ENCODE data around the gene NAA15. TPM values are rescaled to one million over a fixed set of nuclear protein-coding genes. Genes with fewer than 3 reads are reported as not detected.
"Not testable (repeated sequence)": the region's sequence is repeated elsewhere in the genome, so short reads cannot be mapped to it uniquely, and the experiment has no call there.

The NAA15 gene
- total RNA-seq, 1 donor from 2014 or later: 52.8 TPM

DNA sequence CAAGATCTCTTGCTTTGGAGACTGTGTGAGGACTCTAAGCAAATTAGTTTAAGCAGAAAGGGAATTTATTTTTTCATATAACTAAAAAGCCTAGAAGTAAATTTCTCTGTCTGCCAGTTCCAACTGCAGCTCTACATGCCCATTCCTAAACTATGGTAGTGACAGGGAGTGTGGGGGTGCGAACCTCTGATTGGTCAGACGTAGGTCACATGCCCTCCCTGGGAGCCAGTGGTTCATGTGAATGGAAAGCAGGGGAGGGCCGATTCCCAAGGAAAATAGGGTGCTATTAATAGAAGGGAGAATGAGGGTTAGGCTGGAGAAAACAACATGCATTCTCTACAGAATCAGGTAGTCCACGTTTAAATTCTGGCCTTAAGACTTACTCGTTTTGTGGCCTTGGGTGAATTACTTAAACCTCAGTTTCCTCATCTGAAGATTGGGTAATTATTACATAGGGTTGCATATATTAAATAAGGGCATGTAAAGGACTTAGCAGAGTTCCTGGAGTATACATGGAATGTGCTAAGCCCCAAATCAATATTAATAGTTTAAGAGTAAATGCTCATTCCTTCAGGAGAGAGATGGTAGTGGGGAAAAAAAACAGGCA lies 159.8 kb downstream of the NAA15 start:
- Mint-ChIP-seq H3K4me1 (ENCODE audit: low read depth) (peaks cover 36% of the 10 kb centered on the region), H3K4me3 (ENCODE audit: low read depth) (no peak overlapping the region), H3K36me3 (ENCODE audit: insufficient read depth) (peaks cover 11% of the 10 kb centered on the region), H3K9me3 (ENCODE audit: low read depth) (no peaks in the 10 kb centered on the region), H3K27me3 (no peaks in the 10 kb centered on the region), H3K27ac (peak overlapping the region; percentile 67)
- TF ChIP-seq, protein P1, sequence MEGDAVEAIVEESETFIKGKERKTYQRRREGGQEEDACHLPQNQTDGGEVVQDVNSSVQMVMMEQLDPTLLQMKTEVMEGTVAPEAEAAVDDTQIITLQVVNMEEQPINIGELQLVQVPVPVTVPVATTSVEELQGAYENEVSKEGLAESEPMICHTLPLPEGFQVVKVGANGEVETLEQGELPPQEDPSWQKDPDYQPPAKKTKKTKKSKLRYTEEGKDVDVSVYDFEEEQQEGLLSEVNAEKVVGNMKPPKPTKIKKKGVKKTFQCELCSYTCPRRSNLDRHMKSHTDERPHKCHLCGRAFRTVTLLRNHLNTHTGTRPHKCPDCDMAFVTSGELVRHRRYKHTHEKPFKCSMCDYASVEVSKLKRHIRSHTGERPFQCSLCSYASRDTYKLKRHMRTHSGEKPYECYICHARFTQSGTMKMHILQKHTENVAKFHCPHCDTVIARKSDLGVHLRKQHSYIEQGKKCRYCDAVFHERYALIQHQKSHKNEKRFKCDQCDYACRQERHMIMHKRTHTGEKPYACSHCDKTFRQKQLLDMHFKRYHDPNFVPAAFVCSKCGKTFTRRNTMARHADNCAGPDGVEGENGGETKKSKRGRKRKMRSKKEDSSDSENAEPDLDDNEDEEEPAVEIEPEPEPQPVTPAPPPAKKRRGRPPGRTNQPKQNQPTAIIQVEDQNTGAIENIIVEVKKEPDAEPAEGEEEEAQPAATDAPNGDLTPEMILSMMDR (IDR thresholded peaks at IDR 0.05; ENCODE audit: unreplicated experiment): no peak
- DNase-seq (ENCODE audit: low spot score, unreplicated experiment): no peak

DNA sequence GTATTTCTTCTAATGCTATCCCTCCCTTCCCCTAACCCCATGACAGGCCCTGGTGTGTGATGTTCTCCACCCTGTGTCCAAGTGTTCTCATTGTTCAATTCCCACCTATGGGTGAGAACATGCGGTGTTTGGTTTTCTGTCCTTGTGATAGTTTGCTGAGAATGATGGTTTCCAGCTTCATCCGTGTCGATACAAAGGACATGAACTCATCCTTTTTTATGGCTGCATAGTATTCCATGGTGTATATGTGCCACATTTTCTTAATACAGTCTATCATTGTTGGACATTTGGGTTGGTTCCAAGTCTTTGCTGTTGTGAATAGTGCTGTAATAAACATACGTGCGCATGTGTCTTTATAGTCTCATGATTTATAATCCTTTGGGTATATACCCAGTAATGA lies 163.2 kb downstream of the NAA15 start:
- H3K27me3 Mint-ChIP-seq; H3K27ac Mint-ChIP-seq; H3K4me1 Mint-ChIP-seq (ENCODE audit: low read depth); H3K4me3 Mint-ChIP-seq (ENCODE audit: low read depth); DNase-seq (ENCODE audit: low spot score, unreplicated experiment): not testable (repeated sequence)
- H3K9me3 Mint-ChIP-seq (ENCODE audit: low read depth): peaks cover 13% of the 10 kb centered on the region
- H3K36me3 Mint-ChIP-seq (ENCODE audit: insufficient read depth): peaks cover 24% of the 10 kb centered on the region

- Mint-ChIP-seq H3K4me1 (ENCODE audit: low read depth) (peaks cover 4% of the 10 kb centered on the region), H3K9me3 (ENCODE audit: low read depth) (peaks cover 16% of the 10 kb centered on the region), H3K4me3 (ENCODE audit: low read depth) (no peak overlapping the region), H3K36me3 (ENCODE audit: insufficient read depth) (peaks cover 34% of the 10 kb centered on the region), H3K27ac (no peak overlapping the region), H3K27me3 (no peaks in the 10 kb centered on the region)
- TF ChIP-seq, protein P1 (IDR thresholded peaks at IDR 0.05; ENCODE audit: unreplicated experiment): no peak
- DNase-seq (ENCODE audit: low spot score, unreplicated experiment): no peak
Measured at GRCh38 chr4:139465922-139466321, 164.6 kb downstream of the NAA15 start.

GRCh38 chr4:139468756-139469155 lies 167.5 kb downstream of the NAA15 start:
- not testable (repeated sequence) for H3K27me3 Mint-ChIP-seq; H3K4me3 Mint-ChIP-seq (ENCODE audit: low read depth); H3K27ac Mint-ChIP-seq; DNase-seq (ENCODE audit: low spot score, unreplicated experiment); H3K4me1 Mint-ChIP-seq (ENCODE audit: low read depth)
- Mint-ChIP-seq H3K36me3 (ENCODE audit: insufficient read depth) (peaks cover 51% of the 10 kb centered on the region), H3K9me3 (ENCODE audit: low read depth) (peaks cover 22% of the 10 kb centered on the region)

DNA sequence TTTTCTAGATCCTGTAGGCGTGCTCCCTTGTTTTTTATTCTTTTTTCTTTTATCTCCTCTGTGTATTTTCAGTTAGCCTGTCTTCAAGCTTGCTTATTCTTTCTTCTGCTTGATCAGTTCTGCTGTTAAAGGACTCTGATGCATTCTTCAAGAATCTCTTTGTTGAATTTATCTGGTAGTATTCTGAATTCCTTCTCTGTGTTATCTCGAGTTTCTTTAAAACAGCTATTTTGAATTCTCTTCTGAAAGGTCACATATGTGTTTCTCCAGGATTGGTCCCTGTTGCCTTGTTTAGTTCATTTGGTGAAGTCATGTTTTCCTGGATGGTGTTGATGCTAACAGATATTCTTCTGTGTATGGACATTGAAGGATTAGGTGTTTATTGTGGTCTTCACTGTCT lies 167.9 kb downstream of the NAA15 start:
- H3K4me1 Mint-ChIP-seq (ENCODE audit: low read depth): peaks cover 2% of the 10 kb centered on the region
- peaks cover 22% of the 10 kb centered on the region for H3K9me3 Mint-ChIP-seq (ENCODE audit: low read depth)
- peaks cover 47% of the 10 kb centered on the region for H3K36me3 Mint-ChIP-seq (ENCODE audit: insufficient read depth)
- no peaks in the 10 kb centered on the region for H3K27me3 Mint-ChIP-seq
- H3K4me3 Mint-ChIP-seq (ENCODE audit: low read depth): no peak overlapping the region
- TF ChIP-seq, protein P1 (IDR thresholded peaks at IDR 0.05; ENCODE audit: unreplicated experiment): no peak
- peak overlapping the region; percentile 85 for H3K27ac Mint-ChIP-seq
- DNase-seq (ENCODE audit: low spot score, unreplicated experiment): no peak

Other genes starting within 250 kb of the NAA15 start
- gene ELF2, start 124.3 kb upstream of the NAA15 start, total RNA-seq: 51.5 and 56.5 TPM in 2 replicates
- gene MGARP, start 21.3 kb upstream of the NAA15 start, total RNA-seq: 0.22 TPM in 1 of 2 replicates, not detected in the other
- gene NDUFC1, start 972 bp downstream of the NAA15 start, total RNA-seq: 47.4 and 52.0 TPM in 2 replicates
- 14.2 and 14.4 TPM in 2 replicates for gene RAB33B, start 152.6 kb downstream of the NAA15 start, total RNA-seq

All from progenitor cell of endocrine pancreas (in vitro differentiated cells).